Gastroesophageal sphincter (tissue), 4 donors: Measurements from ENCODE around the gene NR6A1. TPM values are rescaled to one million over a fixed set of nuclear protein-coding genes. Genes with fewer than 3 reads are reported as not detected.

Source experiments
- ATAC-seq: fragments of 150-250 bp; one replicate; pipeline ENCODE4 v1.9.1; 2016; ENCODE audit warnings: mild to moderate bottlenecking, moderate library complexity
- H3K27ac ChIP-seq, 4 donors: fragments of 200-600 bp; sonication (generic) in 3 of 4; 1 replicate in 3 of 4; 2 replicates in 1 of 4; pipeline ENCODE4 v1.5.1; 2016 to 2019
- H3K27me3 ChIP-seq: fragments of 200-600 bp; sonication (generic); one replicate; pipeline ENCODE4 v1.5.1; 2019
- H3K36me3 ChIP-seq, 2 donors: fragments of 200-600 bp; sonication (generic); one replicate each; pipeline ENCODE4 v1.5.1; 2019; ENCODE audit warnings: control low read depth in 1 of 2
- H3K4me1 ChIP-seq, 3 donors: fragments of 200-600 bp; sonication (generic); 1 replicate in 2 of 3; 2 replicates in 1 of 3; pipeline ENCODE4 v1.5.1; 2016 to 2019; ENCODE audit warnings: control low read depth in 2 of 3
- H3K4me3 ChIP-seq, 2 donors: fragments of 200-600 bp; sonication (generic); one replicate each; pipeline ENCODE4 v1.5.1; 2019; ENCODE audit warnings: mild to moderate bottlenecking in 1 of 2, moderate library complexity in 1 of 2
- H3K9me3 ChIP-seq, 3 donors: fragments of 200-600 bp; sonication (generic); one replicate each; pipeline ENCODE4 v1.5.1; 2017 to 2019; ENCODE audit warnings: control low read depth in 2 of 3
- CTCF ChIP-seq, 4 experiments: fragments of 200-600 bp in 2 of 4; fragments of 450-650 bp in 2 of 4; sonication (generic) in 1 of 4; IDR thresholded peaks; one replicate each; pipeline ENCODE4 v1.5.1; 2017 to 2019; ENCODE audit warnings: antibody characterized with exemption in 4 of 4, mild to moderate bottlenecking in 2 of 4, moderate library complexity in 2 of 4
- EP300 ChIP-seq: sonication (generic); formaldehyde crosslinking; IDR thresholded peaks from one replicate; pipeline ENCODE4 v1.6.1; 2017; ENCODE audit warnings: antibody characterized with exemption, mild to moderate bottlenecking
- POLR2A ChIP-seq, 2 donors: fragments of 450-650 bp; IDR thresholded peaks; one replicate each; pipeline ENCODE4 v1.6.1; 2017; ENCODE audit warnings: antibody characterized with exemption in 2 of 2, mild to moderate bottlenecking in 2 of 2, moderate library complexity in 1 of 2
- POLR2AphosphoS5 ChIP-seq: sonication (generic); formaldehyde crosslinking; IDR thresholded peaks from one replicate; pipeline ENCODE4 v1.6.1; 2017; ENCODE audit warnings: antibody characterized with exemption
- WGBS, 2 donors: methylation state at CpG; one replicate each; pipeline ENCODE4 v1.1.5; 2018; ENCODE audit warnings: low coverage in 1 of 2; 5-methylcytosine and 5-hydroxymethylcytosine counted together
- total RNA-seq, 4 donors: library from RNA; depleted of rRNA; stranded (reverse); fragments of >200 nt; gene quantifications; one replicate each; pipeline ENCODE4 v1.1.0, GENCODE V29; 2016

Gene NR6A1
- total RNA-seq, 4 donors from 2014 or later: 0.16 to 4.4 (median 0.62) TPM

GRCh38 chr9:124567362-124567761 lies 203.7 kb downstream of the NR6A1 start:
- Histone ChIP-seq H3K4me1 (no peaks in the 10 kb centered on the region), H3K27ac (no peak overlapping the region), H3K4me3 (no peak overlapping the region), H3K27me3 (no peaks in the 10 kb centered on the region), H3K9me3 (no peaks in the 10 kb centered on the region), H3K36me3 (no peaks in the 10 kb centered on the region)
- WGBS, 2 donors: 72 to 80% methylated on average over 2 to 4 of the region's 4 CpGs
- no peak for ATAC-seq
- TF ChIP-seq POLR2AphosphoS5 (no peak), POLR2A (IDR thresholded peaks at IDR 0.05) (no peak), CTCF (IDR thresholded peaks at IDR 0.05) (no peak), EP300 (no peak)

GRCh38 chr9:124562328-124562727 lies 208.8 kb downstream of the NR6A1 start:
- Histone ChIP-seq H3K9me3 (no peaks in the 10 kb centered on the region), H3K27ac (no peak overlapping the region), H3K36me3 (no peaks in the 10 kb centered on the region), H3K4me3 (no peak overlapping the region), H3K4me1 (no peaks in the 10 kb centered on the region), H3K27me3 (no peaks in the 10 kb centered on the region)
- no peak for ATAC-seq
- no peak for TF ChIP-seq POLR2AphosphoS5
- no peak for TF ChIP-seq EP300
- TF ChIP-seq POLR2A (IDR thresholded peaks at IDR 0.05): no peak
- TF ChIP-seq CTCF (IDR thresholded peaks at IDR 0.05): no peak
- 54 to 60% methylated on average over 5 to 6 of the region's 6 CpGs for WGBS, 2 donors

- Histone ChIP-seq H3K27ac (no peak overlapping the region), H3K36me3 (no peaks in the 10 kb centered on the region), H3K4me1 (no peaks in the 10 kb centered on the region), H3K27me3 (no peaks in the 10 kb centered on the region), H3K9me3 (no peaks in the 10 kb centered on the region), H3K4me3 (no peak overlapping the region)
- TF ChIP-seq POLR2A (IDR thresholded peaks at IDR 0.05): no peak
- no peak for TF ChIP-seq POLR2AphosphoS5
- no peak for TF ChIP-seq CTCF (IDR thresholded peaks at IDR 0.05)
- TF ChIP-seq EP300: no peak
- ATAC-seq: no peak
- WGBS, 2 donors: 31 to 38% methylated on average over 2 of the region's 2 CpGs
Observed at GRCh38 chr9:124559871-124560270, 211.2 kb downstream of the NR6A1 start.

GRCh38 chr9:124558777-124559470 lies 212.2 kb downstream of the NR6A1 start:
- Histone ChIP-seq H3K4me3 (no peak overlapping the region), H3K27ac (no peak overlapping the region), H3K4me1 (no peaks in the 10 kb centered on the region), H3K27me3 (no peaks in the 10 kb centered on the region), H3K36me3 (no peaks in the 10 kb centered on the region), H3K9me3 (no peaks in the 10 kb centered on the region)
- ATAC-seq: no peak
- WGBS, 2 donors: 76 to 80% methylated on average over 4 of the region's 4 CpGs
- no peak for TF ChIP-seq POLR2AphosphoS5
- no peak for TF ChIP-seq EP300
- TF ChIP-seq CTCF (IDR thresholded peaks at IDR 0.05): no peak
- TF ChIP-seq POLR2A (IDR thresholded peaks at IDR 0.05): no peak

- Histone ChIP-seq H3K27me3 (no peaks in the 10 kb centered on the region), H3K27ac (no peak overlapping the region), H3K9me3 (no peaks in the 10 kb centered on the region), H3K4me3 (no peak overlapping the region), H3K4me1 (no peaks in the 10 kb centered on the region), H3K36me3 (no peaks in the 10 kb centered on the region)
- TF ChIP-seq POLR2AphosphoS5 (no peak), CTCF (IDR thresholded peaks at IDR 0.05) (no peak), EP300 (no peak), POLR2A (IDR thresholded peaks at IDR 0.05) (no peak)
- 85 to 95% methylated on average over 3 of the region's 3 CpGs for WGBS, 2 donors
- ATAC-seq: no peak
Observed at GRCh38 chr9:124557895-124558294, 213.2 kb downstream of the NR6A1 start.
